ENCODE results near the gene COX6A1. TPM values are rescaled to one million over a fixed set of nuclear protein-coding genes. Genes with fewer than 3 reads are reported as not detected.

Gene COX6A1
- total RNA-seq, 1 experiment from 2014 or later: 482 TPM

DNA sequence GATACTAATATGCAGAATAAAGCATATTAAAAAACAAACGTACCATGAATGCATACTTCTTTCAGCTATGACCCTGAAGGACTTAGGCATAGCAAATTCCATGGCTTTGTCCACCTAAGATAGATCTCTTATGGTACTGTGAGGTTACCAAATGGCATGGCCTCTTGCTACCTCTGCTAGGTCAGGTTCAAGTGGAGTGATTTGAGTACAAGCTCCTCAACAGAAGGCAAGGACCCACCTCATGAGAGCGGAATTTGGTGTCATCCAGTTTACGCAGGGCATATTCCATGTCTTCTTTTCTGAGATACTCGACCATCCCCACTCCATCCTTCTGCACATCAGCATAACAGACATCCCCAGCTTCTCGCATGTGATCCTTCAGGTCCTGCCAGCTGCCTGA, 25.8 kb downstream of the COX6A1 start:
- CTCF ChIA-PET: no interaction called here
- H3K36me3 Mint-ChIP-seq (ENCODE audit: insufficient read depth, unreplicated experiment): peaks cover 98% of the 10 kb centered on the region

DNA sequence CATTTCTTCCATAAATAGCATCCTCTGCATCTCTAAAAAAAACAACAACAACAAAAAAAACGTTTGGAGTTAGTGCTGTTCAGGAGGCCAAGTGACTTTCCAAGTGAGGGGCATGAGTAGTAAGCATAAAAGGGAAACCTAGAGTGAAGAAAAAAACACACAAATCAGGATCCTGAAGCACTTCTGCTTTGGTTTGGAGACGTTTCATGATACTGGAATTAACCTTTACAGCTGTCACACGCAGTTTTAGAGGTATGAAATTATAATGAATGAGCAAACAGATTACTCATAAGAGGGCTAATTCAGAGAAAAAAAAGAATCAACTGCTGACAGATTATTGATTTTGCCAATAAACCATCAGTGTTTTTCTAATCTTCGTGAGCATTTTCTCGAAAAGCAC, 27.8 kb downstream of the COX6A1 start:
- Mint-ChIP-seq H3K4me3 (ENCODE audit: low read depth, unreplicated experiment) (no peak overlapping the region), H3K9me3 (ENCODE audit: low read depth, unreplicated experiment) (no peaks in the 10 kb centered on the region), H3K4me1 (ENCODE audit: low read depth, unreplicated experiment) (peaks cover 34% of the 10 kb centered on the region), H3K27ac (ENCODE audit: unreplicated experiment) (no peak overlapping the region), H3K36me3 (ENCODE audit: insufficient read depth, unreplicated experiment) (peaks cover 92% of the 10 kb centered on the region), H3K27me3 (ENCODE audit: unreplicated experiment) (no peaks in the 10 kb centered on the region)
- no peak for DNase-seq
- no TSS peak for BruUV-seq (replicated peaks)
- CTCF ChIA-PET: no interaction called here
- intact Hi-C loops (cut with micrococcal nuclease; ENCODE audit: unreplicated experiment): no loop called here
- TF ChIP-seq, protein P1, sequence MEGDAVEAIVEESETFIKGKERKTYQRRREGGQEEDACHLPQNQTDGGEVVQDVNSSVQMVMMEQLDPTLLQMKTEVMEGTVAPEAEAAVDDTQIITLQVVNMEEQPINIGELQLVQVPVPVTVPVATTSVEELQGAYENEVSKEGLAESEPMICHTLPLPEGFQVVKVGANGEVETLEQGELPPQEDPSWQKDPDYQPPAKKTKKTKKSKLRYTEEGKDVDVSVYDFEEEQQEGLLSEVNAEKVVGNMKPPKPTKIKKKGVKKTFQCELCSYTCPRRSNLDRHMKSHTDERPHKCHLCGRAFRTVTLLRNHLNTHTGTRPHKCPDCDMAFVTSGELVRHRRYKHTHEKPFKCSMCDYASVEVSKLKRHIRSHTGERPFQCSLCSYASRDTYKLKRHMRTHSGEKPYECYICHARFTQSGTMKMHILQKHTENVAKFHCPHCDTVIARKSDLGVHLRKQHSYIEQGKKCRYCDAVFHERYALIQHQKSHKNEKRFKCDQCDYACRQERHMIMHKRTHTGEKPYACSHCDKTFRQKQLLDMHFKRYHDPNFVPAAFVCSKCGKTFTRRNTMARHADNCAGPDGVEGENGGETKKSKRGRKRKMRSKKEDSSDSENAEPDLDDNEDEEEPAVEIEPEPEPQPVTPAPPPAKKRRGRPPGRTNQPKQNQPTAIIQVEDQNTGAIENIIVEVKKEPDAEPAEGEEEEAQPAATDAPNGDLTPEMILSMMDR (IDR thresholded peaks at IDR 0.05; ENCODE audit: unreplicated experiment): no peak

More for the DNA sequence above, 25.8 kb downstream of the COX6A1 start:
- DNase-seq: no peak
- Mint-ChIP-seq H3K27me3 (ENCODE audit: unreplicated experiment) (no peaks in the 10 kb centered on the region), H3K4me1 (ENCODE audit: low read depth, unreplicated experiment) (peaks cover 34% of the 10 kb centered on the region), H3K9me3 (ENCODE audit: low read depth, unreplicated experiment) (no peaks in the 10 kb centered on the region), H3K27ac (ENCODE audit: unreplicated experiment) (no peak overlapping the region), H3K4me3 (ENCODE audit: low read depth, unreplicated experiment) (no peak overlapping the region)
- TF ChIP-seq, protein P1 (IDR thresholded peaks at IDR 0.05; ENCODE audit: unreplicated experiment): no peak
- intact Hi-C loops (cut with micrococcal nuclease; ENCODE audit: unreplicated experiment): no loop called here
- BruUV-seq (replicated peaks): no TSS peak

DNA sequence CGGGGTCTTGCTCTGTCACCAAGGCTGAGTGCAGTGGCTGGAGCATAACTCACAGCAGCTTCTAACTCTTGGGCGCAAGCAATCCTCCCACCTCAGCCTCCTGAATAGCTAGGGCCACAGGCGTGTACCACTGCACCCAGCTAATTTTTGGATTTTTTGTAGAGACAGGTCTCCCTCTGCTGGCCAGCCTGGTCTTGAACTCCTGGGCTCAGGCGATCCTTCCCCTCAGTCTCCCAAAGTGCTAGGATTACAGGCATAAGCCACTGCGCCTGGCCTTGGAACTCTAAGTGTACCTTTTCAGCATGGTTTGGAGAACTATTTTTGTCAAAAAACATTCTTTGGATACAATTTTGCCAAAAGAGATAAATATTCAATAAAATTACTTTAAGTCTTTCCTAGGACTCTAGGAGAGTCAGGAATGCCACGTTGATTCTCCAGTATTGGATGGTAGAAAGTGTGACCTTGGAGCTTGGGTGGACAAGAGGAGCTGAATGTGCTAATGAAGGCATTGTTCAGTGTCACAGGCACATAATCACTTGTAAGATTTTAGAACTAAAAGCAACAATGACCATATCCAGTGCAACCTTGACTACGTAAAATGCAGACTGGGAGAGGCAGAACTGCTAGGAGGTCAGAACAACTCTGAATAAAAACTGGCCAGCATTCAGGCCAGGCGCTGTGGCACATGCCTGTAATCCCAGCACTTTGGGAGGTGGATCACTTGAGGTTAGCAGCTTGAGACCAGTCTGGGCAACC, 28.8 kb downstream of the COX6A1 start:
- H3K27me3 Mint-ChIP-seq (ENCODE audit: unreplicated experiment): no peaks in the 10 kb centered on the region
- TF ChIP-seq, protein P1 (IDR thresholded peaks at IDR 0.05; ENCODE audit: unreplicated experiment): peak; percentile 53
- H3K4me1 Mint-ChIP-seq (ENCODE audit: low read depth, unreplicated experiment): peaks cover 34% of the 10 kb centered on the region
- H3K36me3 Mint-ChIP-seq (ENCODE audit: insufficient read depth, unreplicated experiment): peaks cover 82% of the 10 kb centered on the region
- DNase-seq: peak; percentile 59
- no peaks in the 10 kb centered on the region for H3K9me3 Mint-ChIP-seq (ENCODE audit: low read depth, unreplicated experiment)
- no TSS peak for BruUV-seq (replicated peaks)
- no peak overlapping the region for H3K4me3 Mint-ChIP-seq (ENCODE audit: low read depth, unreplicated experiment)
- H3K27ac Mint-ChIP-seq (ENCODE audit: unreplicated experiment): no peak overlapping the region
- intact Hi-C loops (cut with micrococcal nuclease; ENCODE audit: unreplicated experiment): no loop called here
- CTCF ChIA-PET: interaction anchor here (0.9 to 1.0 kb wide), 2 partner anchors 8 to 29 kb away, joined by 3 to 5 read pairs; no protein-coding TSS in a partner anchor

DNA sequence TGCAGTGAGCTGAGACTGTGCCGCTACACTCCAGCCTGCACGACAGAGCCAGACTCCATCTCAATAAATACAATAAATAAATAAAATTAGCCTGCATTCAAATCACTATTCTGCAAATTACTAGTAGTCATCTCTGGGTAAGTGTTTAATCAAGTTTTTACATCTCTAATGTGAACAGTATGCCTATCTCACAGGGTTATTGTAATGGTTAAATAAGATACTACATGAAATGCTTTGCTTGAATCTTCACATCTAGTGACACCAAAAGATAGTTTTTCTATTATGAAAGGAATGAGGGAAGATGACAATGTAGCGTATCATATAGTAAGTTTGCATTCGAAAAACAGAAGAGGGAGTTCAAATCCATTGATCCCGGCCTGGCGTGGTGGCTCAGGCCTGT, 29.5 kb downstream of the COX6A1 start:
- DNase-seq: no peak
- TF ChIP-seq, protein P1 (IDR thresholded peaks at IDR 0.05; ENCODE audit: unreplicated experiment): no peak
- peaks cover 77% of the 10 kb centered on the region for H3K36me3 Mint-ChIP-seq (ENCODE audit: insufficient read depth, unreplicated experiment)
- CTCF ChIA-PET: interaction anchor here (0.5 to 0.9 kb wide), 2 partner anchors 30 to 88 kb away, joined by 3 to 6 read pairs; no protein-coding TSS in a partner anchor
- peak overlapping the region; percentile 95 for H3K4me3 Mint-ChIP-seq (ENCODE audit: low read depth, unreplicated experiment)
- peaks cover 34% of the 10 kb centered on the region for H3K4me1 Mint-ChIP-seq (ENCODE audit: low read depth, unreplicated experiment)
- no peak overlapping the region for H3K27ac Mint-ChIP-seq (ENCODE audit: unreplicated experiment)
- no peaks in the 10 kb centered on the region for H3K27me3 Mint-ChIP-seq (ENCODE audit: unreplicated experiment)
- no peaks in the 10 kb centered on the region for H3K9me3 Mint-ChIP-seq (ENCODE audit: low read depth, unreplicated experiment)
- intact Hi-C loops (cut with micrococcal nuclease; ENCODE audit: unreplicated experiment): no loop called here
- BruUV-seq (replicated peaks): no TSS peak
